Ovary (tissue), 3 donors: ENCODE data around the gene CLN6.

Experiments used
- CTCF ChIP-seq, 3 donors: fragments of 450-650 bp in 2 of 3; fragments of 200-600 bp in 1 of 3; IDR thresholded peaks; one replicate each; pipeline versions ENCODE4 v1.5.1 to v1.8.0; 2016 to 2022; ENCODE audit warnings: antibody characterized with exemption in 3 of 3, mild to moderate bottlenecking in 1 of 3
- EP300 ChIP-seq: sonication (generic); formaldehyde crosslinking; IDR thresholded peaks from one replicate; pipeline ENCODE4 v1.6.1; 2017; ENCODE audit warnings: antibody characterized with exemption
- donor health status: DM: no; HTN: no; CAD: no.

DNA sequence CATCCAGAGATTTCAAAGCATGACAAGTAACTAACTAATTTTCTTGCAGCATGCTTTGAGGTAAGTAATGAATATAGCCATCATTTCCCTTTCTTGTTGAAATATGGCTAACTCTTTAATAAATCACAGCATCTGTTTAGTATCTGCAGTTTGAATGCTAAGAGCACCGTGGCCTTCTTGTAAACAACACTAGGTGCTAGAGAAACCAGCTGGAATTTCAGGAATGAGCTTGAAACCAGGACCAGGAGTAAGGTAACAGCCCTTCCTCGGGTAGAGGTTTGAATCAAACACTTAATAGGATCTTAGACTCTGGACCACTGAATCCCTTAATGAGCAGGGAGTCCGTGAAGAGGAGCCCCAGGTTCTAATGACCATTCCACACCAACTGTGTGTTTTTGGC, 38.0 kb downstream of the CLN6 start:
- TF ChIP-seq CTCF (IDR thresholded peaks at IDR 0.05) (no peak), EP300 (no peak)
